Thoracic aorta (tissue), 2 donors: ENCODE results near the gene CFAP65. TPM values are rescaled to one million over a fixed set of nuclear protein-coding genes. Genes with fewer than 3 reads are reported as not detected.
A peak's percentile ranks its signal among the peaks of the same experiment; 100 is the strongest.

Source experiments
- ATAC-seq: fragments of 150-250 bp; one replicate; pipeline ENCODE4 v1.8.0; 2017; ENCODE audit warnings: low read depth; ENCODE audit not compliant: insufficient number of reproducible peaks, low FRiP score
- DNase-seq: peaks from one replicate; pipeline ENCODE4 v3.0.0-alpha.2; 2020; ENCODE audit warnings: low spot score
- H3K27ac ChIP-seq, 2 donors: fragments of 200-600 bp; sonication (generic); 1 replicate in 1 of 2; 2 replicates in 1 of 2; pipeline ENCODE4 v1.5.1; 2016; ENCODE audit warnings: mild to moderate bottlenecking in 2 of 2, moderate library complexity in 2 of 2
- H3K27me3 ChIP-seq: fragments of 200-600 bp; sonication (generic); replicated peaks from 2 replicates; pipeline ENCODE4 v1.6.0; 2016; ENCODE audit warnings: mild to moderate bottlenecking; ENCODE audit not compliant: insufficient read depth
- H3K36me3 ChIP-seq: fragments of 200-600 bp; sonication (generic); one replicate; pipeline ENCODE4 v1.5.1; 2016
- H3K4me1 ChIP-seq, 2 donors: fragments of 200-600 bp; sonication (generic); 1 replicate in 1 of 2; 2 replicates in 1 of 2; pipeline versions ENCODE4 v1.5.1 to v1.6.0; 2016; ENCODE audit warnings: low read depth in 2 of 2, mild to moderate bottlenecking in 1 of 2; ENCODE audit not compliant: control insufficient read depth in 1 of 2
- H3K4me3 ChIP-seq: fragments of 200-600 bp; sonication (generic); 2 replicates; pipeline ENCODE4 v1.5.1; 2016; ENCODE audit warnings: mild to moderate bottlenecking
- H3K9me3 ChIP-seq: fragments of 200-600 bp; sonication (generic); 2 replicates; pipeline ENCODE4 v1.5.1; 2016
- total RNA-seq, 2 donors: library from RNA; depleted of rRNA; stranded (reverse); fragments of >200 nt; gene quantifications; one replicate each; pipeline versions ENCODE4 v1.1.0 to v1.2.3, GENCODE V29; 2016
- TF ChIP-seq, protein P1 (sequence below): fragments of 200-600 bp; sonication (generic); IDR thresholded peaks from one replicate; pipeline ENCODE4 v1.5.1; 2019; ENCODE audit warnings: antibody characterized with exemption

Gene CFAP65
- total RNA-seq, 2 donors from 2014 or later: not detected

GRCh38 chr2:219030177-219030940 is 11.0 kb downstream of the CFAP65 start:
- DNase-seq: no peak
- H3K27me3 ChIP-seq: no peaks in the 10 kb centered on the region

DNA sequence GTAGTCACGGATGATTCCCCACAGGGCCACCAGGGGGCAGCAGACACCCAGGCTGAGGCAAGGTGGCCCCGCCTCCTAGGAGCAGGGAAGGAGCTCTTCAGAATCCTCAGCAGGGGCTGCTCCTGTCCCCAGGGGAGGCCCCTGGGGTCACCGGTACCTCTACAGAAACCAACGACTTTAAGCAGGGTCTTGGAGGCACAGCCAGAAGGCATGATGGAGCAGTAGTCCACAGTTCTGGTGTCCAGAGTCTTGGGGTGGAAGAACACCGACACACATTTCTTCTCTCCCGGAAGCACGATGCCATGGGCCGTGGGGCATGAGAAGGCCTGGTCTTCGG is 11.5 kb downstream of the CFAP65 start:
- Histone ChIP-seq H3K27ac (no peak overlapping the region), H3K4me3 (no peak overlapping the region), H3K27me3 (no peaks in the 10 kb centered on the region), H3K36me3 (no peaks in the 10 kb centered on the region), H3K4me1 (no peaks in the 10 kb centered on the region), H3K9me3 (no peaks in the 10 kb centered on the region)
- ATAC-seq (peak; percentile 38), DNase-seq (peak; percentile 19)
- TF ChIP-seq, protein P1, sequence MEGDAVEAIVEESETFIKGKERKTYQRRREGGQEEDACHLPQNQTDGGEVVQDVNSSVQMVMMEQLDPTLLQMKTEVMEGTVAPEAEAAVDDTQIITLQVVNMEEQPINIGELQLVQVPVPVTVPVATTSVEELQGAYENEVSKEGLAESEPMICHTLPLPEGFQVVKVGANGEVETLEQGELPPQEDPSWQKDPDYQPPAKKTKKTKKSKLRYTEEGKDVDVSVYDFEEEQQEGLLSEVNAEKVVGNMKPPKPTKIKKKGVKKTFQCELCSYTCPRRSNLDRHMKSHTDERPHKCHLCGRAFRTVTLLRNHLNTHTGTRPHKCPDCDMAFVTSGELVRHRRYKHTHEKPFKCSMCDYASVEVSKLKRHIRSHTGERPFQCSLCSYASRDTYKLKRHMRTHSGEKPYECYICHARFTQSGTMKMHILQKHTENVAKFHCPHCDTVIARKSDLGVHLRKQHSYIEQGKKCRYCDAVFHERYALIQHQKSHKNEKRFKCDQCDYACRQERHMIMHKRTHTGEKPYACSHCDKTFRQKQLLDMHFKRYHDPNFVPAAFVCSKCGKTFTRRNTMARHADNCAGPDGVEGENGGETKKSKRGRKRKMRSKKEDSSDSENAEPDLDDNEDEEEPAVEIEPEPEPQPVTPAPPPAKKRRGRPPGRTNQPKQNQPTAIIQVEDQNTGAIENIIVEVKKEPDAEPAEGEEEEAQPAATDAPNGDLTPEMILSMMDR: peak; percentile 96

More at GRCh38 chr2:219030177-219030940, 11.0 kb downstream of the CFAP65 start:
- Histone ChIP-seq H3K27ac (no peak overlapping the region), H3K4me3 (no peak overlapping the region), H3K36me3 (no peaks in the 10 kb centered on the region), H3K9me3 (no peaks in the 10 kb centered on the region), H3K4me1 (no peaks in the 10 kb centered on the region)
- ATAC-seq: no peak
- TF ChIP-seq, protein P1: no peak

DNA sequence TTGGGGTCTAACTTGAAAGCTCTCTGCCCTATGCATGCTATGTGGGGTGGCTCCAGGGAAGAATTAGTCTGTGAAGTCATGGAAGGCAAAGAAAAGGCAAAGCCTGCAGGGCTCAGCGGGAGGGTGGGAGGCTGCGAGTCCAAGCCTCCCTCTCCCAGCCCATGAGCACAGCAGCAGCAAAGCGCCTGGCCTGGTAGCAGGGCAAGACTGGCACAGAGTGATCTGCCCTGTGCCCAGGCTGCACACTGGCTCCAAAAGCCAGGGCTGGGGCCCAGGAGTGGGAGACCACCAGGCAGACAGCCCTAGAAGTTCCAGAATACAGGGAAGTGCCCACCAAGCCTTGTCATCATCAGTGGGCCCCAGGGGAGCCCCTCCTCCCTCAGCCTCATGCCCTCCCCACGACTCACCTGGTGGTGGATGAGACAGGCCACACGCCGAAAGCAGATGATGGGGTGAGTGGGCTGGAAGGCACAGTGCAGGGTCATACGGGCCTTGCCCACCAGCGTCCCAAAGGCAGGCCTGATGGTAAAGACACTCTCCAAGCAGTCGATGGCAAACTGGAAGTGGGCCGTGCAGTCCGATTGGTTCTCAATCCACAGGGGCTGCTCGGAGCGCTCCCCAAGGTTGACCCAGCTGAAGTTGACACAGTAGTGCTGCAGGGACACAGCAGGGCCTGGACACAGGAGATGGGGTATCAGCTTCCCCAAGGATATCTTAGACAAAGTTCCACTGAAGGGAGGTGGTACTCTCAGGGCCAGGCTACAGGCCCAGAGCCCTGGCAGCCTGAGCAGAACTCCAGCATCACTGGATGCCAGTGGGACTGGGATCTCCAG is 12.1 kb downstream of the CFAP65 start:
- H3K27ac ChIP-seq: no peak overlapping the region
- TF ChIP-seq, protein P1: no peak
- no peaks in the 10 kb centered on the region for H3K36me3 ChIP-seq
- H3K4me3 ChIP-seq: no peak overlapping the region
- ATAC-seq: no peak
- H3K4me1 ChIP-seq: no peaks in the 10 kb centered on the region
- no peak for DNase-seq
- H3K27me3 ChIP-seq: no peaks in the 10 kb centered on the region
- H3K9me3 ChIP-seq: no peaks in the 10 kb centered on the region

- Histone ChIP-seq H3K9me3 (no peaks in the 10 kb centered on the region), H3K4me3 (no peak overlapping the region), H3K36me3 (no peaks in the 10 kb centered on the region), H3K27ac (no peak overlapping the region), H3K4me1 (no peaks in the 10 kb centered on the region), H3K27me3 (no peaks in the 10 kb centered on the region)
- ATAC-seq: no peak
- no peak for DNase-seq
- TF ChIP-seq, protein P1: no peak
Measured at GRCh38 chr2:219028141-219028540, 13.2 kb downstream of the CFAP65 start.

GRCh38 chr2:219027511-219028055 is 13.7 kb downstream of the CFAP65 start:
- no peak overlapping the region for H3K27ac ChIP-seq

More at GRCh38 chr2:219027511-219028055, 13.7 kb downstream of the CFAP65 start:
- DNase-seq: no peak
- Histone ChIP-seq H3K4me3 (no peak overlapping the region), H3K36me3 (no peaks in the 10 kb centered on the region), H3K27me3 (no peaks in the 10 kb centered on the region), H3K9me3 (no peaks in the 10 kb centered on the region), H3K4me1 (no peaks in the 10 kb centered on the region)
- TF ChIP-seq, protein P1: no peak
- no peak for ATAC-seq
